ENCODE measurements around the gene ANTXRL.
A peak's percentile ranks its signal among the peaks of the same experiment; 100 is the strongest.
"Not testable (repeated sequence)": the region's sequence is repeated elsewhere in the genome, so short reads cannot be mapped to it uniquely, and the experiment has no call there.

Gene ANTXRL

GRCh38 chr10:46266306-46266985 lies 20.4 kb upstream of the ANTXRL start:
- no peak overlapping the region for H3K4me3 ChIP-seq (ENCODE audit: low read depth, low read length)
- TF ChIP-seq POLR2A (IDR thresholded peaks at IDR 0.05; ENCODE audit: extremely low read depth, insufficient read length): no peak
- TF ChIP-seq CTCF (IDR thresholded peaks at IDR 0.05; ENCODE audit: low read depth, low read length): no peak
- TF ChIP-seq MYC (IDR thresholded peaks at IDR 0.05; ENCODE audit: low read depth, low read length): peak; percentile 86
- peak; percentile 86 for TF ChIP-seq MAX (IDR thresholded peaks at IDR 0.05; ENCODE audit: low read depth, low read length)
- DNase-seq (ENCODE audit: low read depth): peak; percentile 81

GRCh38 chr10:46267132-46267985 lies 19.4 kb upstream of the ANTXRL start:
- DNase-seq (ENCODE audit: low read depth): no peak
- no peak for TF ChIP-seq POLR2A (IDR thresholded peaks at IDR 0.05; ENCODE audit: extremely low read depth, insufficient read length)
- H3K4me3 ChIP-seq (ENCODE audit: low read depth, low read length): no peak overlapping the region

GRCh38 chr10:46268076-46268881 lies 18.5 kb upstream of the ANTXRL start:
- TF ChIP-seq POLR2A (IDR thresholded peaks at IDR 0.05; ENCODE audit: extremely low read depth, insufficient read length) (no peak), CTCF (IDR thresholded peaks at IDR 0.05; ENCODE audit: low read depth, low read length) (no peak), MAX (IDR thresholded peaks at IDR 0.05; ENCODE audit: low read depth, low read length) (no peak), MYC (IDR thresholded peaks at IDR 0.05; ENCODE audit: low read depth, low read length) (no peak)

GRCh38 chr10:46269554-46270053 lies 17.2 kb upstream of the ANTXRL start:
- not testable (repeated sequence) for H3K4me3 ChIP-seq (ENCODE audit: low read depth, low read length)

More at GRCh38 chr10:46268076-46268881, 18.5 kb upstream of the ANTXRL start:
- no peak overlapping the region for H3K4me3 ChIP-seq (ENCODE audit: low read depth, low read length)
- no peak for DNase-seq (ENCODE audit: low read depth)

GRCh38 chr10:46270086-46270811 lies 16.5 kb upstream of the ANTXRL start:
- H3K4me3 ChIP-seq (ENCODE audit: low read depth, low read length): no peak overlapping the region
- no peak for TF ChIP-seq POLR2A (IDR thresholded peaks at IDR 0.05; ENCODE audit: extremely low read depth, insufficient read length)
- no peak for TF ChIP-seq MYC (IDR thresholded peaks at IDR 0.05; ENCODE audit: low read depth, low read length)
- TF ChIP-seq CTCF (IDR thresholded peaks at IDR 0.05; ENCODE audit: low read depth, low read length): no peak
- no peak for TF ChIP-seq MAX (IDR thresholded peaks at IDR 0.05; ENCODE audit: low read depth, low read length)
- DNase-seq (ENCODE audit: low read depth): no peak

More at GRCh38 chr10:46269554-46270053, 17.2 kb upstream of the ANTXRL start:
- not testable (repeated sequence) for DNase-seq (ENCODE audit: low read depth)

GRCh38 chr10:46270963-46271530 lies 15.8 kb upstream of the ANTXRL start:
- H3K4me3 ChIP-seq (ENCODE audit: low read depth, low read length); DNase-seq (ENCODE audit: low read depth): not testable (repeated sequence)

- H3K4me3 ChIP-seq (ENCODE audit: low read depth, low read length); DNase-seq (ENCODE audit: low read depth): not testable (repeated sequence)
Measured at GRCh38 chr10:46271795-46272499, 14.8 kb upstream of the ANTXRL start.

Data from NB4 (cell line).